Measurements from ENCODE around the gene VSTM2B.

Gene VSTM2B

DNA sequence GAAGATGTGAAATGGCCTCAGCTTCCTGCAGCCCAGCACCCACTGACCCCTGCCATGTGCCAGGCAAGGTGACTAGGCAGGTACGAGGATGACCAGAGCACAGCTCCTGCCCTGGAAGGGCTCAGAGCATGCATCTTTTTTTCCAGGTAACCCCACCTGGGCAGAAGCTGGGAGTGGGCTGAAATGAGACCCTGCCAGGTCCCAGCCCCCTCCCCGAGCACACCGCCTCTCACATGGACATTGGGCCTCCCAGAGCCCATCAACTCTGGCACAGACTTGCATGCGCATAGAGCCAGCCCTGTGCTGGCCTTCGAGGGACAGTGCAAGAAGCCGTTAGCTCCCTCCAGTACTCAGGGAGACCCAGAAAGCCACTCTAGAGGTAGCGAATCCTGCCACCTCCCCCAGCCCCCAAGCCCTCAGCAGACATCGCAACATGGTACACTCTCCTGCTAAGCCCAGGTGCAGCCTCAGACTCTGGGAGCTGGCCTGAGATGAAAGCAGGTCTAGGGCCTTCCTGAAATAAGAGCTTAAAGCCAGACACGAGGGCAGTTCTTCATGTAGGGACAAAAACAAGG, 8.9 kb upstream of the VSTM2B start:
- no peak for DNase-seq

DNA sequence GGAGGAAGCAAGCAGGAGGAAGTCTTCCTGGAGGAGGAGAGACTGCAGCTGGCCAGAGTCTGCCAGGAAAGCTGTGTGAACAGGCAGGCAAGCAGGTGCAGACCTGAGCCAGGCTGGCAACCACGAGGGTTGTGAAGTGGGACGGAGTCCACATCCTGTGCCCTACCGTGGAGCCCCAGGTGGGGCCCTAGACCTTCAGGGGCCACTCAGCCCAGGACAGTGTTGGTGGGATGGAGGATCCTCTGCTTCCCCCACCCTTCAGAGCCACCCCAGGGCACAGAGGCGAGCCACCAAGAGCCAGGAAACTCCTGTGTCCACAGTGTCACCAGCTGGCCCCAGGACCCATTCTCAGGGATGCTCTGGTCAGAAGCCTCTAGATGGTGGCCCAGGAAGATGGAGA, 8.4 kb upstream of the VSTM2B start:
- no peak for DNase-seq

DNA sequence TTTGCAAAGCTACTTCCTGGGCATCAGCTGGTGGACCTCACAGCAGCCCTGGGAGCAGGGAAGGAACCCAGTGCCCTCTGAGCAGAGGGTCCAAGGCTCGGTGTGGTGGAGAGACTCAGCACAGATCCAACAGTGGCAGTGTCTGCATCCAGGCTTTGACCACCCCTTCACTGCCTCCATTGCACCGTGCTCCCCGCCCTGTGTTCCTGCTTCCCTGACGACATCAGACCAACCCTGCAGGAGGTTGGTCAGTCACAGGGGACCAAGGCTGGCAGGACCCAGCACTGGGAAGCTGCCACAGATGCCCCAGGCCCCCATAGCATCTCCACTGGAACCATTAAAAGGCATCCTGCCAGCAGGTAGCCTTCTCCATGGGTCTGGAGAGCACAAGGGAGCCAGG, 7.8 kb upstream of the VSTM2B start:
- no peak for DNase-seq

DNA sequence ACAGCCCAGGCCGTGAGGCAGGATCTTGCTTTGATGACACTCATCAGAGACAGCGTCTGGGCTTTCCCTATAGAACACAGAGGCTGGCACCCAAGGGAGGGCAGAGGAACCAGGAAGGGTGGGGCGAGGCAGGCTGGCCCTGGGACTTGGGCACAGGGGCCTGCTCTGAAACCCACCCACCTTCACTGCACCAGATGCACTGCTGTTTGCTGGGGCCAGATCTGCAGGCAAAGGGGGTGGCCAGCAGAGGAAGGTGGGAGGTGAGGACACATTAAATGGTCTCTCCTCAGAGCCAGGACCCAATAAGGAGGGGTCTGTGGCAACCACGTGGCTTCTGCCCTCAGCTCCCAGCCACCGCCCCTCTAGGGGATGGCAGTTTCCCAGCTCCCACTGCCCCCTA, 6.6 kb upstream of the VSTM2B start:
- DNase-seq, result no peak

DNA sequence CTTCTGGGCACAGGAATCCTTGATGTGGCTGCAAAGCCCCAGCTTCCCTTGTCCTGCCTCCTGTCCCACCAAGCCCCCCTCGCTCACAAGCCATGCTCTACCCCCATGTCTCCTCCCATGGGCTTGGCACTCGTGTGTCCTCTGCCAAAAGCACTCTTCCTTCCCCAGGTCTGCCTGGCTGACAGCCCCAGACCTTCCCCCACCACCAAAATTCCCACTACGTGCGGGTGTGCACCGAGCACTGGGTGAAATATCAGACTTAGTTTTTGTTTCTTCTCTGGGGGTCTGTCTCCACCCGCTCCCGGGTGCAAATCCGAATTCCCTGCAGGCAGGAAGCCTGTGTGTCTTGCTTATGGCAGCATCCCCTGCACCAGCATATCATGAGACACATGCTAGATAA, 5.9 kb upstream of the VSTM2B start:
- no peak for DNase-seq

DNA sequence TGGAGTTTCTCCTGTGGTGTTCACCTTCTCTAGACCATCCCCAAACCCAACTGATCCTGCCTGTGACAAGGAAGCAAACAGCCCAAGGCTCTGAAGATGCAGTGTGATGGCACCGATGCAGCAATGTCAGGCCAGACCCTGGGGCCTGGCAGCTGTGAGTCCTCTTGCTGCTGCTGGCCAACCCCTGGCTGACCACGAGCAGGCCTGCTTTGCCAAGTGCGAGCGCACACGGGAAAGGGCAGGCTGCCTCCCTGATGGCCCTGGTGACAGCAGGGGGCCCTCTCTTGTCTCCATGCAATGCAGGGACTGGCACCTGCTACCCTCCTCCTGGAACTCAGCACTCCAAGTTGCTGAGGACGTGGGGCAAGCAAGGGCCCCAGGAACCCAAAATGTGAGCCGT, 5.4 kb upstream of the VSTM2B start:
- no peak for DNase-seq

DNA sequence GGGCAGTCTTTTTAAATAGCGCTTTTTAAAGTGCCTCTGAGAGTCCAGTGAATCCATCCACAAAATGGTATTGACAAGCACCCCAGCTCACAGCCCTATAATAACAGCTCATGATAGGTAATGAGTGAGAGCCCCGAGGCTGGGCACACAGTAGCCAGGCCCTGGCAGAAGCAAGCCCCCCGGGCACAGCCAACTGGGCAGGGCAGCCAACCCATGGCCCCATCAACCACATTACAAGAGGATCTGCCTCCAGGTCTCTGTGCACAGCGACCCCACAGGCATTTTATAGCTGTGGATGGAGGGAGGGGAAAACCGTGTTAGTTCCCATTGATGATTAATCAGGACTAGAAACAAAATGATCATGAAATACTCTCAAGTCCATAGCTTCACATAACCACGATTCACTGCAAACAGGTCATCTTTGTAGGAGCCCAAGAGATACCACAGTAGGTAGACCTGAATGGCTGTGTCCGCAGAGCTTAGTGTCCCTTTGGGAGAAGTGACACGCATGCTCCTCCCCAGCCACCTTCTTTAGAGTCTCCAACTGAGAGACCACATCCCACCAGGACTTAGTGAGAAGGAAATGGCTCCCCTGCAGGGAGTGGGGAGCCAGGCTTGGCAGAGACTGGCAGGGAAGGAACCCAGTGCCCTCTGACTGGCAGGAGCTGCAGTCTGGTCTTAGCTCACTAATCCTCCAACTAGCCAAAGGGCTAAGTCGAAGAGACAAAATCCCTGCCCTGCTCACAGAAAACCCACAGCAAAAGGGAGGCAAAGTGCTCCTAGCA, 4.3 kb upstream of the VSTM2B start:
- DNase-seq, result no peak

DNA sequence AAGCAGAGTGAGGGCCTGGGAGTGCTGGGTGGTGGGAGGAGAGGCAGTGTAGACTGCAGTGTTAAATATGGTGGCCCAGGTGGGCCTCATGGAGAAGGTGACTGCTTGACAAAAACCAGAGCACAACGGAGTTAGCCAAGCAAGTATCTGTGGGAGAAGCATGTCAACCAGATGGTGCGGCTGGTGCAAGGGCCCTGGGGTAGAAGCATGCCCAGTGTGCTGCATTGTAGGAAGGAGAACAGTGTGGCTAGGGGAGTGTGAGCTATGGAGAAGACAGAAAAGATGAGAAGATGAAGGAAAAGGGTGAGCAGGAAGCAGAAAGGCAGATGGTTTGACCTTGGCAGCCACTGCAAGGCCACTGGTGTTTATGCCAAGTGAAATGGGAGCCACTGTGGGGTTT, 2.2 kb upstream of the VSTM2B start:
- no peak for DNase-seq

DNA sequence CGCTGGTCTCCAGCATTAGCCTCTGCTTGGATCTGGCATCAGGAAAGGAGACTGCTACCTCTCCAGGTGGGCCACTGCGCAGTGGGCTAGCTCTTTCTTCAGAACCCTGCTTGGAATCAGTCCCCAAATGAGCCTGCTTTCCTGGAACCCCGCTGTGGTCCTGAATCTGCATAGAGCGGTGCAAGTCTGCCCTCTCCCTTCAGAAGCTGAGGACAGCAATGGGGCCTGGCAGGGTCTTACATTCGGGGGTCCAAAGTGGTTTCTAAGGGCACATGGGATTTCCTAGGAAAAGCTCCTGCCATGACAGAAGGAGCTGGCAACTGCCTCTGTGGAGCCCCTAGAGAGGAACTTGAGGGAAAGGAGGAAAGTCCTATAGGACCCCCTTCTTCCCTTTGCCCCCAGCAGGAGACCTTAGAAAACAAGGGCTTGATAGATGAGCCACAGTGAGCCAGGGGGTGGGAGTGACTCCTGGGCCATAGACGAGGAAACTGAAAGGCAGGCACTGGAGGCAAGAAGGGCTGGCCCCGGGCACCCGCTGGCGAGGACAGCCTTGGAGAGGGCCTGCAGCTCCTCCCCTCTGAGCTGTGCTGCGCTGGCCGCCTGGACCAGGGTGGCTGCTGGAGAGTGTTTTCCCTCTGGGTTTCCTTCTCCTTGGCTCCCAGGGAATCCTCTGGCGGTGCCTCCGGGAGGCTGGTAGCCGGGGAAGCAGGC, 1.4 kb upstream of the VSTM2B start:
- no peak for DNase-seq

DNA sequence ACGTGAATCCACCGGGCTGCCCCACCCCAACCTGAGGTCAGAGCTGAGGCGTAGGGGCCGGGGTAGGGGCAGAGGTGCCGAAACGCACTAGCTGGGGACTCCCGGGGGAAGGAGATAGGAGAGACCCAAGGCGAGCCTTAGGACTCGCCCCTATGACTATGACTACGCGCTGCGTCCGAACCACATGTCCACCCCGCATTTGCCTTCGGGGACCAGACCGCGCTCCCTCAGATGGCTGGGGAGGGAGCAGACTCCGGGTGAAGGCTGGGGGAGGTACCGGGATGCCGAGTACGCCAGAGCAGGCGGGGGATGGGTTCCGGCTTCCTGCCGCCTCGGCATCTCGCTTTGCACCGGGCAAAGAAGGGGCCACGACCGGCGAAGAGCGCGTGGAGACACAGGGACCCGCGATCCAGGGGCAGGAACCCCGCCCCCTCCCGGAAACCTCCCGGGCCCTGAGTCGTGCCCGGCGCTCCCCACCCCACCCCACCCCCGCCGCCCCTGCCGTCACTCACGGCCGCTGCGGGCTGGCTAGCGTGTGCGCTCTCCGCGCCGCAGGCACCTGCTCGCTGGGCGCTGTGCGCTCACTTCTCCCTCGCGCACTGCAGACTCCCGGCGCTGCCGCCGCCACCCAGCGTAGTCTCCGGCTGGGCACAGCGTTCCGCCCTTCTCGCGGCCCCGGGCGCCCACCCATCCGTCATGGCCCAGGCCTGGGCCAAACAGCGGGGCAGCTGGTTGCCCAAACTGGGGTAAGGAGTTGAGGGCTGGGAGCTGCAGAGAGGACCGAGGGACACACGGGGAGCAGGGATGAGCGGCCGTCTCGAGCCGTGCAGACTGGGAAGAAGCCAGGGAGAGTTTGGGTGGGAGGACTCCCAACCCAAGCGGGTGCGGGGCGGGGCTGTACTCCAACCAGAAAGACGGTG, 622 bp upstream of the VSTM2B start:
- DNase-seq, result no peak

DNA sequence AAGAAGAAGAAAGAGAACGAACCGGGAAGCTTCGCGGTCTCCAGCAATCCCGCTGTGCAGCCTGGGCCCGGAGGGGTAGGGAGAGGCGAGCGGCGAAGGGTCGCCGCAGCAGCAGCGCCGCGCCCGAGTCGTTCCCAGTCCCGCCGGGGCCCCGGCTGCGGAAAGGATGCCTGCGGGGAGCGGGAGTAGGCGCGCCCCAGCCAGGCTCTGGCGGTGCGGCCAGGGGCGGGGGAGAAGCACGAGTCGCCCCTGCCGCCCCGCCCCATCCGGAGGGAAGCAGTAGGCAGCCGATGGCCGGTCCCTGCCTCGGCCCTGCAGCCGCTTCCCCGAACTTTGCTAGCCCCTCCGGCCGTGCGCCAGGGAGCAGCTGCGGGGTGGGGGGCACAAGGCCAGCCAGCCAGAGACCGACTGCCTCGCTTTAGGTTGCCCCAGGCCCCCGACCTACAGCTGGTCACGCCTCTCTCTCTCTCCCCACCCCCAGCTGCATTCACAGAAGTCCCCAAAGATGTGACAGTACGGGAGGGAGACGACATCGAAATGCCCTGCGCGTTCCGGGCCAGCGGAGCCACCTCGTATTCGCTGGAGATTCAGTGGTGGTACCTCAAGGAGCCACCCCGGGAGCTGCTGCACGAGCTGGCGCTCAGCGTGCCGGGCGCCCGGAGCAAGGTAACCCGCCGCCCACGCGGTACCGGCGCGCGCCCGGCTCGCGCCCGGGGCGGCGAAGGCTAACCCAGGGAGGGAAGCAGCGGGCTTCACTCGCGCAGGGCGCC, 1.1 kb downstream of the VSTM2B start:
- no peak for DNase-seq

DNA sequence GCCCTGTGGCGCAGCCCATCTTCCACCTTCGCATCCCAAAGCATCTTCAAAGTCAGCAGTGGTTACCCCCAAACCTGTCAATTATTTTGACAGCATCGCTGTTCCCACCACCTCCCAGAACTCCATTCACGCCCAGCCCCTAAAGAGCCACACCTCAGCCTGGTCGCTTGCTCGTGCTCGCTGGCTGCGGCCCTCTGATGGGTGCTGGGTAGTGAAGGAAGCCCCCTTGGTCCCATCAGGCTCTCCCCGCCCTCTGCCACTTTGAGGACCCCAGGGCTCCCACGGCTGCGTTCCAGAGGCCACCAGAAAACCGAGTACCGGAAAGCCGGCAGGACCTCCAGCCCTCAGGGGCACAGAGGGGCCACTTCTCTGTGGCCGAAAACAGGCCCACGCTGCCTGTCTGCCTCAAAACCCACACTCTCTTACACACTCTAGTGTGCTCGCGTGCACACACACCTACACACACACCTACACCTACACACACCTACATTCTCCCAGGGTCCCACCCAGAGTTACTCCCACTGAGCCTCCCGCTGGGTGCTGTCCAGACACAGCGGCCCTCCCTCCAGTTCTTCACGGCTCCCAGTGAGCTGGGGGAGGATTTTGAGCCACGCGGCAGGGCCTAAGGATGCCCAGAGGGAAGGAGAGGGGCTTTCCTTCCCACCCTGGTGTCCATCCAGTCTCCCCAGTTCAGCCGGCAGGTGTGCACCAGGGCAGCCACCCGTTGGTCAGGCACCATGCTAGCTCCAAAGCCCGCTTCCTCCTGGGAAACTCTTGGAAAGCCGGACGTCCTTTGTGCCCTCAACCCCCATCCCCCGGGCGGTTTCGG, 1.9 kb downstream of the VSTM2B start:
- no peak for DNase-seq

DNA sequence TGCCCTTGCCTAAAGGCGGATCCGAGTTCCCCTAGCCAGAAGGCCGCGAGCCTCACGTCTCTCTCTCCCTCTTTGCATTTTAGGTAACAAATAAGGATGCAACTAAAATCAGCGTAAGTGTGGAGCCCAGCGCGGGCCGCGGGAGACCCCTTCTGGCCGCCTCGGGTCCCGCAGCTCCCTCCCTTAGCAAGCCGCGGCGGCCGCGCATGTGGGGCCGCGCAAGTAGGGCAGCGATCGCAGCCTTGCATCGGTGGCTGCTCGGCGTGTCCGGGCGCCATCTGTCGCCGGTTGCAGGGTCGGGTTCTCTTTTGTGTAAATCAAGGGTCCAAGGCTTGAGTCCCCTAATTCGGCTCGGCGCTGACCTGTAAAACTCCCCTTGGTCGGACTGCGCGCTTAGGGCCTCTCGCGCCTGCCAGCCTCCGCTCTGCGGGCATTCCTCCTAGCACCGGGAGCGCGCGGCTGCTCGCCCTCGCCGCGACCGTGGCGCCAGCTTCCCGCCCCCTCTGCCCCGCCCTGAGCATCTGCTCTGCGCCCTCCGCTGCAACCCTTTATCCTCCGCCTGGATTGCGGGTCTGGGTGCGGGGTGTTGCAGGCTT, 2.7 kb downstream of the VSTM2B start:
- no peak for DNase-seq

DNA sequence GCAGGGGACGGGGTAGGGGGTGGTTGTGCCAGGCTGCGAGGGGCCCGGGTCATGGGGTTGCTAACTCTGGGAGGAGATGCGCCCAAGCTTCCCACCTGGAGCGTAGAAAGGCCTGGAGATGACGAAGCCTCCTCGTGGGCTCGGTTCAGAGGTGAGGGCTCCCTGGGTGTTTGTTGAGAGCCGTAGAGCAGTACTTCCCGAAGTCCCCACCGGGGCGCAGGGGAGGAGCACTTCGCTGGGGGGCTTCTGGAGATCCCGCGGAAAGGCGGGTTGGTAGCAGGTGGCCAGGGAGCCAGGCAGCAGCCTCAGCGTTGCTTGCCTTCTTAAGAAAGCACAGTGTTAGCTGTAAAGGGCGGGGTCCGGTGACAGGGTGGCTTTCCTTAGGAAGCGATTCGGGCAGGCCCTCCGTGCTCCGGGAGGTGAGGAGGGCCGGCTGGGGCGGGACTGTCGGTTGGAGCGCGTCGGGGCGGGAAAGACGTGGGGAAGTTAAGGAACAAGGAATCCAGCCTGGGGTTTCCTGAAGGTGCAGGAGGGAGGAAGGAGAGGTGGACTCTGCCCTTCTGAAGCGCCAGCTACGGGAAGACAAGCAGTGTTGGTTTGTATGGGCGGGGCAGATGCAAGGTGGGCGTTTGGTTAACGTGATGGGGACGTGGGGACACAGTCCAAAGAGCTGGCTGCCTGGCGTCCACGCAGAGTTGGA, 3.3 kb downstream of the VSTM2B start:
- no peak for DNase-seq

DNA sequence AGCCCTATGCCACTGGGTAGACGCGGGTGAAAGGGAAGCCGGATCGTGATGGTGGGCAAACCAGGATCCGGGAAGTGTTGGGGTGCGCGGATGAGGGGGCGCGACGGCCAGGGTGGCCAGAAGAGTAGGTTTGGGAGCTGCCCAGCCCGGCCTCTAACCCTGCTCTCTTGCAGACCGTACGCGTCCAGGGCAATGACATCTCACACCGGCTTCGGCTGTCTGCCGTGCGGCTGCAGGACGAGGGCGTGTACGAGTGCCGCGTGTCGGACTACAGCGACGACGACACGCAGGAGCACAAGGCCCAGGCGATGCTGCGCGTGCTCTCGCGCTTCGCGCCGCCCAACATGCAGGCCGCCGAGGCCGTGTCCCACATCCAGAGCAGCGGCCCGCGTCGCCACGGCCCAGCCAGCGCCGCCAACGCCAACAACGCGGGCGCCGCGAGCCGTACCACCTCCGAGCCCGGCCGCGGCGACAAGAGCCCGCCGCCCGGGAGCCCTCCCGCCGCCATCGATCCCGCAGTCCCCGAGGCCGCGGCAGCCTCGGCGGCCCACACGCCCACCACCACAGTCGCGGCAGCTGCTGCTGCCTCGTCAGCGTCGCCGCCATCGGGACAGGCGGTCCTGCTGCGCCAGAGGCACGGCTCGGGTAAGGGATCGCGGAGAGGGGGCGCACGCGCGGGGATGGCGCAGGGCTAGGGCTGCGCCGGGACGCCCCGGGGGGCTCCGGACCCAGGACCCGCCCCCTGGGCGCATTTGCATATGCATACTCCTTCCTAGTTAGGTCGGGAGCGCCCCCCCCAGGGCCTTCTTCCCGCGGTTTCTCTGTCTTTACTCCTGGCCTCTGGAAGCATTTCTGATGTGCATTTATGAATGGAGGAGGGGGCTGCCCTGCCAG, 4.1 kb downstream of the VSTM2B start:
- DNase-seq, result no peak

DNA sequence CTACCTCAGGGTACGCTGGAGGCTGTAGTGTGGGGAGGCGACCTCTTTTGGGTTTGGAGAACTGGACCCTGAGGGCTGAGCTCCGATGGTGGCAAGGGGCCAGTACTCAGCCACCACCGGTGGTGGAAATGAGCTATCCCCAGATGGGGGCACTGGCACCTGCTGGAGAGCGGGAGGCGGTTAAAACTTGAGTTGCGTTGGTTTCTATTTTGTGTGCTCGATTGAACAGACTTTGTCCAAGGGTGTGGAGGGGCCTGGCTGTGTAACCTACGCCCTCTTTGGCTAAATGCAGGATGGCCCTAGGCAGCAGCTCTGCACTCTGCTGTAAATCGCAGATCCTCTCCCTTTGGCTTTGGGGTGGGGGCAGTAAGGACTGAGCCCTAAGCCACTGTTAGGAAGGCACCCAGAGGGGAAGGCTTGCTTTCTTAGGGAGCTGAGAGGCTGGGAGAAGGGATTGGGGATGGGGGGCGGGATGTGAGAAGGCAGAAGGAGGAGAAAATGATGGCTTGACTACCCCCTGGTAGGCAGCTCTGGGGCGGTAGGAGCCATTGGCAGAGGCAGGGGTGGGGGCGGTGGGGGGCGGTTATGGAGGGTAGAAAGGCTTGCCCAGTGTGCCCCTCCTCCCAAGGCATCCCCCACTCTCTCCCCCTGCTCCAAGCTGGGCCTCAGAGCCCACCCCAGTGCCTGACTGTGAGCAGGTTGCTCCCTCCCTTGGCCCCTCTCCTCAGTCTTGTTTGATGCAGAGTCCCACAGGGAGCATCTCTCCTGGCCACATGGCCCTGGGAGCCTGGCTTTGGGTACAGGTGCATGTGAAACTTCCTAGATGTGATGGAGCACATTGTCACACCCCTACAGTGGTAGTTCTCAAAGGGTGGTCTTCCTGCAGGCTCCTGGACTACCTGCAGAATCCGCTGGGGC, 5.0 kb downstream of the VSTM2B start:
- no peak for DNase-seq

DNA sequence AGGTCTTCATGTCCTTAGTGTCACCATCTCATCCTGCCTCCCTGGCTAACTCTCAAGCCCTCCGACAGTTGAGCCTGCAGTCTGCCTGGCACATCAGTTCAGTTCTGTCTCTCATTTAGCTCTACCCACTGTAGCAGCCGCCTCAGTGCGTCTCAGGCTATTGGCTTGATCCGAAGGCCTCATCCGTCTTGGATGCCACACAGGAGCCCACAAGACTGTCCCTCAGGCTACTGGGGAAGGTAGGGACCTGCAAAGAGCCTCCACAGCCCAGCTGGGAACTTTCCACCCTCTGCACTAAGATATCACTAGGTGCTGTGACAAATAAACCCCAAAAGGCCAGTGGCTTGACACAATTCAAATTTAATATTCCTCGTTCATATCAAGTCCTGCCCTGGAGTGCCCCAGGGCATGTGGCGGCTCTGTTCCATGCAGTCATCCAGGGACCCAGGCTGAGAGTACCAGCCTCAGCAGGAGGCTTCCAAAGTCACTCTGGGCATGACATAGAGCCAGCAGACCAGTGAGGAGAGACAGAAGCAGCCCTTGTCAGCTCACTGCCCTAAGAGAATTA, 5.7 kb downstream of the VSTM2B start:
- DNase-seq, result no peak

DNA sequence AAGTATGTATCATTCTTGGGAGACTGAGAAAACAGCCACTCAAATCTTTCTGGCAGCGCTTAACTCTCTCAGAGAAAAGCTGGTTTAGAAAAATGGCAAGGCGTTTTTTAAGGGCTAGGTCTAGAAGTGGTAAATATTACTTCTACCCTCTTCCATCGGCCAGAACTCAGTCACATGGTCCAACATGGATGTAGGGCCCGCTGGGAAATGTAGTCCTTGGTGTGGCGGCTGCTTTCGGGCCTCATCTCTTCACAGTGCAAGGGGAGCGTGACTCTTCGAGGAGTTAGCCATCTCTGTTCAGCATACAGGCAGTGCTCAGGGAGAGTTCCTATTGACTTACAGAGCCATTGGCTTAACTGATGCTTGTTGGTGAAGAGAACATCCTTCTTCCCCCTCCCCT, 6.3 kb downstream of the VSTM2B start:
- DNase-seq, result no peak
